H9 (cell line): ENCODE results near the gene GSAP. TPM values are rescaled to one million over a fixed set of nuclear protein-coding genes. Genes with fewer than 3 reads are reported as not detected.

ENCODE experiments used
- DNase-seq: peaks from one replicate; pipeline ENCODE4 v3.0.0-alpha.2; 2017
- H2AFZ ChIP-seq: one replicate; pipeline ENCODE4 v1.6.1; 2013; ENCODE audit warnings: mild to moderate bottlenecking, low read length, control low read depth, moderate library complexity
- H2AK5ac ChIP-seq: 2 replicates; pipeline ENCODE4 v1.6.1; 2013; ENCODE audit warnings: low read length, control low read depth, mixed read lengths; ENCODE audit not compliant: insufficient read length
- H2BK120ac ChIP-seq: one replicate; pipeline ENCODE4 v1.6.1; 2013; ENCODE audit warnings: low read depth, mild to moderate bottlenecking, low read length, control low read depth, inconsistent platforms; ENCODE audit not compliant: poor library complexity, severe bottlenecking
- H2BK12ac ChIP-seq: 2 replicates; pipeline ENCODE4 v1.6.1; 2013; ENCODE audit warnings: low read length, control low read depth, mixed read lengths, low read depth; ENCODE audit not compliant: insufficient read length
- H2BK15ac ChIP-seq: 2 replicates; pipeline ENCODE4 v1.6.1; 2013; ENCODE audit warnings: low read depth, low read length, control low read depth
- H2BK20ac ChIP-seq: one replicate; pipeline ENCODE4 v1.6.1; 2013; ENCODE audit warnings: low read depth, mild to moderate bottlenecking, low read length, control low read depth, inconsistent platforms; ENCODE audit not compliant: poor library complexity, severe bottlenecking
- H2BK5ac ChIP-seq: 2 replicates; pipeline ENCODE4 v1.6.1; 2013; ENCODE audit warnings: low read length, control low read depth, mixed read lengths; ENCODE audit not compliant: insufficient read length
- H3K14ac ChIP-seq: 2 replicates; pipeline ENCODE4 v1.6.1; 2013; ENCODE audit warnings: low read length, control low read depth; ENCODE audit not compliant: insufficient read depth
- H3K18ac ChIP-seq: 2 replicates; pipeline ENCODE4 v1.6.1; 2013; ENCODE audit warnings: low read depth, mild to moderate bottlenecking, mixed read lengths, low read length, control low read depth; ENCODE audit not compliant: insufficient read length
- H3K23ac ChIP-seq: 2 replicates; pipeline ENCODE4 v1.6.1; 2013; ENCODE audit warnings: low read length, control low read depth, mixed read lengths, low read depth; ENCODE audit not compliant: insufficient read length
- H3K23me2 ChIP-seq: 2 replicates; pipeline ENCODE4 v1.6.1; 2013; ENCODE audit warnings: low read depth, mild to moderate bottlenecking, mixed read lengths, low read length, control low read depth; ENCODE audit not compliant: insufficient read length, poor library complexity, severe bottlenecking
- H3K27ac ChIP-seq: 2 replicates; pipeline ENCODE4 v1.5.1; 2013; ENCODE audit warnings: low read length, control low read depth, mixed read lengths, low read depth; ENCODE audit not compliant: insufficient read length
- H3K27me3 ChIP-seq: 2 replicates; pipeline ENCODE4 v1.6.1; 2013; ENCODE audit warnings: low read length, control low read depth, inconsistent platforms; ENCODE audit not compliant: insufficient read depth
- H3K4ac ChIP-seq: 2 replicates; pipeline ENCODE4 v1.6.1; 2013; ENCODE audit warnings: low read depth, mild to moderate bottlenecking, control low read depth, inconsistent platforms, low read length, moderate library complexity
- H3K4me1 ChIP-seq: 2 replicates; pipeline ENCODE4 v1.6.1; 2013; ENCODE audit warnings: low read length, control low read depth, inconsistent platforms; ENCODE audit not compliant: insufficient read depth
- H3K4me2 ChIP-seq: 2 replicates; pipeline ENCODE4 v1.6.1; 2013; ENCODE audit warnings: low read length, control low read depth, mixed read lengths; ENCODE audit not compliant: insufficient read length, insufficient read depth
- H3K56ac ChIP-seq: 2 replicates; pipeline ENCODE4 v1.6.1; 2013; ENCODE audit warnings: low read depth, mild to moderate bottlenecking, mixed read lengths, low read length, control low read depth; ENCODE audit not compliant: insufficient read length
- H3K79me1 ChIP-seq: 2 replicates; pipeline ENCODE4 v1.6.1; 2013; ENCODE audit warnings: low read depth, mild to moderate bottlenecking, moderate library complexity, low read length, control low read depth, inconsistent platforms; ENCODE audit not compliant: insufficient read depth, poor library complexity, severe bottlenecking
- H3K79me2 ChIP-seq: 2 replicates; pipeline ENCODE4 v1.6.1; 2013; ENCODE audit warnings: low read length, control low read depth, inconsistent platforms; ENCODE audit not compliant: insufficient read depth
- H3K9ac ChIP-seq: 2 replicates; pipeline ENCODE4 v1.6.1; 2013; ENCODE audit warnings: low read length, control low read depth, mixed read lengths; ENCODE audit not compliant: insufficient read length; ENCODE audit errors: extremely low read depth
- H3K9me3 ChIP-seq: one replicate; pipeline ENCODE4 v1.6.1; 2013; ENCODE audit warnings: low read depth, low read length, inconsistent platforms; ENCODE audit not compliant: control insufficient read depth
- H3T11ph ChIP-seq: one replicate; pipeline ENCODE4 v1.6.1; 2013; ENCODE audit warnings: mild to moderate bottlenecking, low read length, control low read depth, inconsistent platforms
- H4K20me1 ChIP-seq: one replicate; pipeline ENCODE4 v1.6.1; 2013; ENCODE audit not compliant: control insufficient read depth, insufficient read length, insufficient read depth
- H4K5ac ChIP-seq: 2 replicates; pipeline ENCODE4 v1.6.1; 2013; ENCODE audit warnings: low read depth, mild to moderate bottlenecking, mixed read lengths, low read length, control low read depth; ENCODE audit not compliant: insufficient read length
- H4K8ac ChIP-seq: replicated peaks from 2 replicates; pipeline ENCODE4 v1.6.1; 2013; ENCODE audit warnings: low read length, control low read depth, mixed read lengths, low read depth; ENCODE audit not compliant: insufficient read length
- H4K91ac ChIP-seq: 2 replicates; pipeline ENCODE4 v1.6.1; 2013; ENCODE audit warnings: low read depth, mild to moderate bottlenecking, moderate library complexity, mixed read lengths, low read length, control low read depth; ENCODE audit not compliant: insufficient read length
- H3K27ac Mint-ChIP-seq, 3 experiments: 2 replicates in 2 of 3; 3 replicates in 1 of 3; pipeline ENCODE4 v1.8.0; 2020 to 2021; ENCODE audit warnings: mixed read lengths in 3 of 3, mild to moderate bottlenecking in 1 of 3, moderate library complexity in 1 of 3
- H3K27me3 Mint-ChIP-seq: 2 replicates; pipeline ENCODE4 v1.8.0; 2021; ENCODE audit warnings: low read depth, mild to moderate bottlenecking, moderate library complexity, mixed read lengths
- H3K36me3 Mint-ChIP-seq, 3 experiments: 2 replicates in 2 of 3; 3 replicates in 1 of 3; pipeline ENCODE4 v1.8.0; 2020 to 2021; ENCODE audit warnings: low read depth in 3 of 3, mixed read lengths in 3 of 3; ENCODE audit not compliant: insufficient read depth in 1 of 3
- H3K4me1 Mint-ChIP-seq, 2 experiments: 2 replicates each; pipeline ENCODE4 v1.8.0; 2020; ENCODE audit warnings: mixed read lengths in 2 of 2
- H3K4me3 Mint-ChIP-seq, 2 experiments: 2 replicates in 1 of 2; 3 replicates in 1 of 2; pipeline ENCODE4 v1.8.0; 2020 to 2021; ENCODE audit warnings: mild to moderate bottlenecking in 2 of 2, mixed read lengths in 2 of 2, moderate library complexity in 1 of 2
- H3K9me3 Mint-ChIP-seq, 2 experiments: 2 replicates in 1 of 2; 3 replicates in 1 of 2; pipeline ENCODE4 v1.8.0; 2020; ENCODE audit warnings: mild to moderate bottlenecking in 2 of 2, mixed read lengths in 2 of 2, moderate library complexity in 1 of 2
- CTCF ChIP-seq: fragments of 200-600 bp; sonication (generic); conservative IDR thresholded peaks from 3 replicates; pipeline ENCODE4 v1.8.0; 2021; ENCODE audit warnings: antibody characterized with exemption, mild to moderate bottlenecking
- WGBS: extraction: QIAGEN DNeasy Blood & Tissue Kit; methylation state at CpG from one replicate; pipeline ENCODE4 v1.1.7; 2013; ENCODE audit warnings: missing lambda C conversion rate, low lambda C conversion rate, mixed read lengths; ENCODE audit not compliant: insufficient read length; ENCODE audit errors: extremely low coverage; 5-methylcytosine and 5-hydroxymethylcytosine counted together
- total RNA-seq: library from RNA; stranded (reverse); gene quantifications from 2 replicates; pipeline ENCODE4 v1.2.1, GENCODE V29; 2021

The GSAP gene
- total RNA-seq, 1 experiment from 2014 or later: 1.9 TPM

- Histone ChIP-seq H4K20me1 (no peaks in the 10 kb centered on the region), H2BK15ac (no peak overlapping the region), H4K91ac (no peak overlapping the region), H3K27me3 (no peaks in the 10 kb centered on the region), H3K23ac (no peak overlapping the region), H3K9ac (no peak overlapping the region), H4K8ac (no peak overlapping the region), H3K56ac (no peak overlapping the region), H3K79me1 (no peaks in the 10 kb centered on the region), H3K14ac (no peak overlapping the region), H2BK20ac (no peak overlapping the region), H3K18ac (no peak overlapping the region), H3K4me1 (no peaks in the 10 kb centered on the region), H2BK12ac (no peak overlapping the region), H2AFZ (no peak overlapping the region), H2BK5ac (no peak overlapping the region), H2BK120ac (no peak overlapping the region), H2AK5ac (no peak overlapping the region), H3K23me2 (no peaks in the 10 kb centered on the region), H3K79me2 (no peaks in the 10 kb centered on the region), H3T11ph (no peak overlapping the region), H3K4ac (no peak overlapping the region), H3K4me2 (no peak overlapping the region), H4K5ac (no peak overlapping the region), H3K27ac (no peak overlapping the region), H3K9me3 (no peaks in the 10 kb centered on the region)
- Mint-ChIP-seq H3K36me3 (no peaks in the 10 kb centered on the region), H3K9me3 (peaks cover 0 to 2% of the 10 kb centered on the region in 2 experiments; a peak in 1 of 5 replicates), H3K4me1 (peaks cover 4 to 5% of the 10 kb centered on the region in 2 experiments; a peak in 3 of 4 replicates), H3K4me3 (no peak overlapping the region), H3K27ac (no peak overlapping the region), H3K27me3 (no peaks in the 10 kb centered on the region; the same call in 1 of the 2 replicates)
- no peak for TF ChIP-seq CTCF
- DNase-seq: no peak
- no CpG with 5 or more reads among the region's 3 CpGs for WGBS
Measured at GRCh38 chr7:77281780-77282478, 134.2 kb downstream of the GSAP start.
